NCI-H128 (cell line): ENCODE results near the gene ZNF3.

ENCODE experiments used
- DNase-seq: peaks from one replicate; lab custom pipeline; 2025; ENCODE audit not compliant: unreplicated experiment; lab: John Stamatoyannopoulos, UW

Gene ZNF3

DNA sequence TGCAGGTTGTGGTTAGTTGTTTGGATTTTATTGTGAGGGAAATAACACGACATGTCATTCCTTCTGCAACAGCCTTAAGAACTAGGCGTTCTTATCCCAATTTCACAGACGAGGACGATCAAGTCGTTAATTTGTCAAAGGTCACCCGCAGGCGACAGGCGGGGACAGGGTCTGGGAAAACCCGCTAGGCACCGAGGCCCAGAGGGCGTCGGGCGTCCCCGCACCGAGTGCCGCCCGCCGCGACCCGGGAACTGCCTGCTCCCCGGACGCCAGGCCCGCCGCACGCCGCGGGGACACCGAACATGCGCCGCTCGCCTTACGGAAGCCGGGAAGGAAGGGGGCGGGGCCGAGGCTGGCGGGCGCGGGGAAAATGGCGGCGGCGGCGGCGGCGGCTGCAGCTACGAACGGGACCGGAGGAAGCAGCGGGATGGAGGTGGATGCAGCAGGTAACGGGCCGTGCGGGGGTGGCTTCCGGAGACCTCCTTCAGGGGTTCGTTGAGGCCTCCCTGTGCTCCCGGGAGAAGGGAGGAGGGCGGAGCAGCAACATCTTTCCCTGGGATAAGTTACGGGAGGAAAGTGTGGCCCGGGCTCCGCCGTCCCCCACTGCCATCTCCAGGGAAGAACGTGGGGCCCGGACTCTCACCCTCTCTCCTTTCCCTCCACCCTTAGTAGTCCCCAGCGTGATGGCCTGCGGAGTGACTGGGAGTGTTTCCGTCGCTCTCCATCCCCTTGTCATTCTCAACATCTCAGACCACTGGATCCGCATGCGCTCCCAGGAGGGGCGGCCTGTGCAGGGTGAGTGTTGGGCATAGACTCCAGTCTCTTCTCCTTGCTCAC, 7.3 kb upstream of the ZNF3 start, which contains the start of gene COPS6:
TSS of gene COPS6 (plus strand) at position 349 of the 837 bp plus-strand sequence. CDS start at position 371, 22 bp downstream.
- DNase-seq: peak; percentile 51

DNA sequence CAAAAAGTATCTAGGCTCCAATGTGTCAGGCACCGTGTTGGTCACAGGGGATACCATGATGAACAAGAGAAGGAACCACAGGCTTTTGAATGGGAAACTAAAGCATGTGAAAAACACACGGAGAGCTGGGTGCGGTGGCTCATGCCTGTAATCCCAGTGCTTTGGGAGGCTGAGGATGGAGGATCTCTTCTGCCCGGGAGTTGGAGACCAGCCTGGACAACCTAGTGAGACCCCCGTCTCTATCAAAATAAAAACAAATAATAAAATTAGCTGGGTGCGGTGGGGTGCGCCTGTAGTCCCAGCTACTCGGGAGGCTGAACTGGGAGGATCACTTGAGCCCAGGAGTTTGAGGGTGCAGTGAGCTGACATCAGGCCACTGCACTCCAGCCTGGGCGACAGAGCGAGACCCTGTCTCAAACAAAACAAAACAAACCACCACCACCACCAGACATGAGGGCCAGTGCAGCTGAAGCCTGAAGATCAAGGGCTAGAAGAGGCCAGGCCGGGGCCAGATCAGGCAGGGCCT, 6.6 kb upstream of the ZNF3 start:
- DNase-seq: no peak

DNA sequence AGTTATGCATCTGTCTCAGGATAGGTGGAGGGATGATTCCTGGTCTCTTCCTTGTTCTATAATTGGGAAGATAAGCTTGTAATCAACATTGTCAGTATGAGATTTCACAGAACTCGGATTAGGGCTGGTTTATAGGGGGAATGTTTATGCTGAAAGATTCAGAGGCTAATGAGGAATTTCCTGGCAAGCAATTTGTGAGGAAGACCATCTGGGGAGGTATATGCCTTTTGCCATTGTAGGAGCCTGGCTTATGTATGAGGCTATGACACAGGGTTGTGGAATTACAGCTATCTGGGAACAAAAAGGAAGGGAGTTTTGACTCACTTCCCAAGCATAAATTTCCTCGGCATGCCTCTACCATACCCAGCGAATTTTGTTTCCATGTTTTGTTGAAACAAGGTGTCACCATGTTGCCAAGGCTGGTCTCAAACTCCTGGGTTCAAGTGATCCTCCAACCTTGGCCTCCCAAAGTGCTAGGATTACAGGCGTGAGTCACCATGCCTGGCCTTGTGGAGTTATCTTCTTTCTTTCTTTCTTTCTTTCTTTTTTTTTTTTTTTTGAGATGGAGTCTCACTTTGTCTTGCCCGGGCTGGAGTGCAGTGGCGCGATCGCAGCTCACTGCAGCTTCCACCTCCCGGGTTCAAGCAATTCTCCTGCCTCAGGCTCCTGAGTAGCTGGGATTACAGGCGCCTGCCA, 5.7 kb upstream of the ZNF3 start:
- DNase-seq: no peak

DNA sequence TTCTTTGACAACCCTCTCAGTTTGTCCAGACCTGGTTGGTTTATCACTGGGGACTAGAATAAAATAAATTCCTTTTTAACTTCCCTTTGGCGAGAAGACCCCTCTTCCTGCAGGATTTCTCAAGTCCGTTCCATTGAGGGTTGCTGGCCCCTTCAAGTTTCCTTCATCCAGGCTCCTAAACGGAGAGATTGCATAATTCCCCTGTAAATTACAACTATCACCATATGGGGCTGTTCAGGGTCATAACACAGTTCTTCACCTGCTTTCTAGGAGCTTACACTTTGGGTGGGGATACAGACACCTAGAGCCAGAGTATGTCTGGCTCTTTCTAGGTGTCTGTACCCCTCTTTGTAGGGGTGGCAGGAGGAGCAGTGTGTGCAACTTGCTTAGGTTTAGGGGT, 4.0 kb upstream of the ZNF3 start:
- DNase-seq: no peak

DNA sequence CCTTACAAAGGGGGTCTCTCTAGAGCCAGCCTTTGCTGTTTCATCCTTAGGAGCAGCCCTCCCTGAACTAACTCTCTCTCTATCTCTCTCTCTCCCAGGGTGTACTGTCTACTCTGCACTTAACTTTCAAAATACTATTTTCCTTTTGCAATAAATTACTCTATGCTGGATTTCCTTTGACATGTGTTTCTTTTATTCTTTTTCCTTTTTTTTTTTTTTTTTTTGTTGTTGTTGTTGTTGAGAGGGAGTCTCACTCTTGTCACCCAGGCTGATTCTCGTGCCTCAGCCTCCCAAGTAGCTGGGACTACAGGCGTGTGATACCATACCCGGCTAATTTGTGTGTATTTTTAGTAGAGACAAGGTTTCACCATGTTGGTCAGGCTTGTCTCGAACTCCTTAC, 1.5 kb upstream of the ZNF3 start:
- DNase-seq: no peak

DNA sequence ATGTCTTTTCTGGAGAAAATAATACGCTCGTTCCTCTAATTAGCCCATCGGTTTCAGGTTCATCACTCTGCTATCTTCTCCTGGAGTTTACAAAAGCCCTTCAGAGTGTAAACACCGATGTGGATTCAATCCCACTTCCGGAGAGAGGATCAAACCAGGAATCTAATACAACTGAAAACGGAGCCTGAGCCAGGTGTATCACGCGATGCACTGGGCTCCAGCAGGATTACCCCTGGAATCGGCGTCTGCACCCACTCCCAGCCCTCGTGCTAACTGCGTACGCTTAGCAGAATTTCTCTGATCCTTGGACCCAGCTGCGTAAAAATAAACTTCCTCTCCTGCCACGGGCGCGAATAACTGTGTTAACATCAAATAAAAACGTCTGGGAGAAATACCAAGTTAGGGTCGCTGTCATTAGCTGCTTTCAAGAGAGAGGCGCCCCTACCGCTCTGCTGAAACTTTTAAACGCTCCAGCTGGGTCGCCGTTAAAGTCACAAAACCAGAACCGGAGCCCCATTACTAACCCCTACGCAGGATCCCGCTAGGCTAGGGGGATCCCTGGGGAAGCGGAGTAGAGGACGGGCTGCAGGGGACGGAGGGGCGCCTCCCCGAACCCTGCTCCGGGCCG, 502 bp downstream of the ZNF3 start:
- no peak for DNase-seq

DNA sequence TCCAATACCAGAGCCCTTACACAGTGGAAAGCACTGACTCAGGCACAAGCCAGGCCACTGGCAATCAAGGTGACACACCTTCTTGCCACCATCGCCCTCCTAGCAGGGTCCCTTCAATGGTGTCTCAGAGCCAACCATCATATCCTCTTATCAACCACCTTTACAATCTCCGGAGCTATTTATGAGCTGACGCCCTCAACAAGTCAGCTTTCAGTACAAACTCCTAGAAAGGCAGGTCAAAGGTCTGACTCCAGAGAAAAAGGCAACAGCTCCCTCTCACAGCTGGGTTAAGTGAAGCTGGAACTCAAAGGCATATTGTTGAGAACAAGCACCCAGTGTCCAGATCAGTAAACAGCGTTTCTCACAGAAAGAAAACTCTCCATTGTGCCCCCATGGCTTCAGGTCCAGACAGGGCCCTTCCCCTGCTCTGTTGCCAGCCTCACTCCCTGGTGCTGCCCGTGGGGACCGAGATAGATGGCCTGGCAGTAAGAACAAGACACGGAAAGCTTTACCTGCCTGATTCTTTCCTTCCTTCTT, 2.4 kb downstream of the ZNF3 start:
- no peak for DNase-seq

DNA sequence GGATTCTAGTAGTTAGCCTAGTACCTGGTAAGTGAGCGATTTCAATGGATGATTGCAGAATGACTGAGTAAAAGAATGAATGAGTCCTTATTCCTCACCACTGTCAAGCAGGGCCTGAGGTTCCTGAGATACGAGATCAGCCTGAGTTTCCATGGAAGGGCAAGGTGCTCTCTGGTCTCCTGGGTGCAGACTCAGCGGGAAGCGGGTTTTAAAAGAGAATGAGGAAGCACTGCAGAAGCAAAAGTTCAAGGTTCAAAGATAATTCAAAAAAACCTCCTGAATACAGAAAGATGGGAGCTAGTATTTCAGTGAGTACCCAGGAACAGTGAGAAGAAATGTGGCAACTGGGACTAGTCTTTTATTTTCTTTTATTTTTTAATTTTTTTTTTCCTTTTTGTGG, 4.3 kb downstream of the ZNF3 start:
- DNase-seq: no peak

DNA sequence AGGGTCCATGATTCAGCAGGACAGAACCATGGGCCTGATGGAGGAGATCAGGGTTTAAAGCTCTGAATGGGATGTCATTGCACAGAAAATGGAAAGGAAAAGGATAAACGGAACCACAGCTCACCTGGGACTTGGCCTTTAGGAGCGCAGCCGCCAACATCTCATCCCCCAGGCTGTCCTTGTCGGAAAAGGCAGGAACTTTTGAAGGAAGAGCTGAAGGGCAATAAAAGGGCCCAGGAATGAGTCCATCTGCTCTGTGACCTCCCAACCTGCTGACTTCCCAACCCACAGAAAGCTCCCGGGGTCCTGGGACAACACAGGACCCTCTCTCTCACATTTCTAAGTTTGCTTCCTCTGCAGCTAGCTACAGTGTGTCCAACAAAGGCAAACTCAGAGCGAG, 6.1 kb downstream of the ZNF3 start:
- DNase-seq: no peak

DNA sequence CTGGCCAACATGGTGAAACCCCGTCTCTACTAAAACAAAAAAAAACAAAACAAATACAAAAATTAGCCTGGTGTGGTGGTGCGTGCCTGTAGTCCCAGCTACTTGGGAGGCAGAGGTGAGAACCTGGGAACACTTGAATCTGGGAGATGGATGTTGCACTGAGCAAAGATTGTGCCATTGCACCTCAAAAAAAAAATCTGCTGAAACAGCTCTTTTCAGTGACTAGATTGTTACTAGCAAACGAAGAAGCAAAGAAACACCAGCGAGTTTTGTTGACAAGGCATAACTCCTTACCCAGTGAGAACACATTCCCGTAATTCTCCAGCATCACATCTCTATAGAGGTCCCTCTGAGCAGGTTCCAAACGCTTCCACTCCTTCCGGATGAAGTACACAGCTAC, 6.7 kb downstream of the ZNF3 start:
- DNase-seq: no peak

DNA sequence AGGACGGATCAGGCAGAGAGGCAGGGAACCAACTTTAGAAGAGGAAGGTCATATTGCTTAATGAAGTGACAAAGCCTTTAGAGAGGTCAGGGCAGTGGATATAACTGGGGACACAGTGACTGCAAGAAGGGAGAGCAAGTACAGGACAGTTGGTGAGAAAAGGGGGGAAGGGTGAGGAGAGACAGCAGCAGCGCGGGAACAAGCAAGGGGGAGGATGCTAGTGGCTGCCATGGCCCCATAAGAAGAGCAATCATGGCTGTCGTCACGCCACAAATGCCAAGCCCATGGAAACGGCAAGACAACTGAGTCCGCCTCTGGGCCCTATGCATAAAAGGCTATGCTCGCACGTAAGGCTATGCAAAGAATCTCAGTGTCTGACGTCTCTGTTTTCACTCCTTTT, 9.1 kb downstream of the ZNF3 start:
- no peak for DNase-seq

DNA sequence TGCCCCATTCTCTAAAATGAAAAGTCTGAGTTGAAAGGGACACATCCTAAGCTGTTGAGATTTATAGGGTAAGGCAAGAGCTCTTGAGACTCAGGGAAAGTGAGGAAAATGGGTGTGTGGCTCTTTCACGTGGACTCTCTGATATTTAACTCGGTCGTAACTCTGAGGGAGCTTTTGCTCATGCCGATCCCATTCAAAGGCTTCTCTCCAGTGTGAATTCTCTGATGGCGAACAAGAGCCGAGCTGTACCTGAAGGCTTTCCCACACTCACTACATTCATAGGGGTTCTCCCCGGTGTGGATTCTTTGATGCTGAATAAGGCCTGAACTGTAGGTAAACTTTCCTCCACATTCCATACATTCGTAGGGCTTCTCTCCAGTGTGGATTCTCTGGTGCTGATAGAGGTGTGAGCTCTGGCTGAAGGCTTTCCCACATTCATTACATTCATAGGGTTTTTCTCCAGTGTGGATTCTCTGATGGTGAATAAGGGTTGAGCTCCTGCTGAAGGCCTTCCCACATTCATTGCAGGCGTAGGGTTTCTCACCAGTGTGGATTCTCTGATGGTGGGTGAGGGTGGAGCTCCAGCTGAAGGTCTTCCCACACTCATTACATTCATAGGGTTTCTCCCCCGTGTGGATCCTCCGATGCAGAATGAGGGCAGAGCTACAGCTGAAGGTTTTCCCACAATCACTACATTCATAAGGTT, 10.4 kb downstream of the ZNF3 start:
- DNase-seq: no peak

DNA sequence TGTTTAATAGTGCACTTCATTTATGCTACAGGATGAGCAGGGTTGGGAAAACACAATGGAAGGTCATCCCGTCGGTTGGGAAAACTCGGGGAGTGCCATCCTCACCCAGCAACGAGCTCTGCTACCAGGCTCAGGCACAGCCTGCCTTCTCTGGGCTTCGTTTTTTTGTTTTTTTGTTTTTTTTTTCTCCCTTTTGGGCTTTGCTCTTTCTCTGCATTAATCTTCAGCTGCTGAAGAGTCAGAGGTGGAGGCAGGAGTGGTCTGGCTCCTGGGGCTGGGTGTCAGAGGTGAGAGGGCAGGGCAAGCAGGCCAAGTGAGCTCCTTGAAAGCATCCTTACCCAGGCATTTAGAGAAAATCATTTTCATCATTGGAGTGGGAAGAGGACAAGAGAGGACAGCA, 11.5 kb downstream of the ZNF3 start:
- DNase-seq: no peak

DNA sequence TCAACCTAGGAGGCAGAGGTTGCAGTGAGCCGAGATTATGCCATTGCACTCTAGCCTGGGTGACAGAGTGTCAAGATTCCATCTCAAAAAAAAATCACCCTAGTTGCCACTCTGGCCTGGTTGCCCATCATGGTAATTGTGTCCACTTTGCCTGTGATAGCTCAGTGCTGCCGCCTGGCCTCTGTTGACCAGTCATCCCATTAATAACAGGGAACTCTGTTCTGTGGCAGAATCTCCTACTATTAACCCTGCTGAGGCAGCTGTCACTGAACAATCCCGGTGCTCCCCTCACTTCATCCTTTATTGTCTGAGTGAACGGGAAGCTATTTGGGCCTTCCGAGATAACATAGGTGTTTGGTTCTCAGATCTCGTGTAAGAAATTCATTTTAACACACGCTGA, 14.6 kb downstream of the ZNF3 start:
- DNase-seq: no peak

DNA sequence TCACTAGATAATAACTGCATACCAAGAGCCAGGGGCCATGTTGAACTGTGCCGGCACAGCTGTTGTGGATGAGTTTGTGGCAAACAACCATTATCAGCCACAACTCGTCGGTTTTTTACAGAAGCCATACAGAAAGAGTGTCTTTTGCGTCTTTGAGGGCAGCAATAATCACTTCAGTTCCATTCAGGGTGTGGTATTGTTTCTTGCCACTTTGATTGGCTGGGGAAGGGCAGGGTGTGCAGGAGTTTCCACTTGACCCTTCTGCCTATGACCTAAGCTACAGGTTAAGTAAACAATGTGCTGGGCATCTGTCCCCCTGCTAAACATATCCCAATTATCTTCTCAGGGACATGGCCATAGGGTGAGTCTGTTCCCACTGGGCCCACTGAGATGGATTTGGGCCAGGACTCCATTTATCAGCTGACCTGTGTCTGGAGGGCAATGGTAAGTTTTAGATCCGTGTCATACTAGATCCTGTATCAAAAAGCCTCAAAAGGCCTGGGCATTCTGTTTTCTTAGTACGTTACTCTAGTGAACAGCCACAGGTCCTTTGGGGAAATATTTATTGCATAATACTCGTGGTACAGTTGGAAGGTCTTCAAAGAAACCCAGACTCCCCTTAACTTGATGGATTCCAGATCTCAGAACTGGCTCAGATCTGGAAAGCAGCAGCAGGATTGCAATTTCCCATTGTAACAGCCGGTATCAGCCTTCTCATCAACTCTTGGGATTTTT, 15.9 kb downstream of the ZNF3 start:
- DNase-seq: no peak

DNA sequence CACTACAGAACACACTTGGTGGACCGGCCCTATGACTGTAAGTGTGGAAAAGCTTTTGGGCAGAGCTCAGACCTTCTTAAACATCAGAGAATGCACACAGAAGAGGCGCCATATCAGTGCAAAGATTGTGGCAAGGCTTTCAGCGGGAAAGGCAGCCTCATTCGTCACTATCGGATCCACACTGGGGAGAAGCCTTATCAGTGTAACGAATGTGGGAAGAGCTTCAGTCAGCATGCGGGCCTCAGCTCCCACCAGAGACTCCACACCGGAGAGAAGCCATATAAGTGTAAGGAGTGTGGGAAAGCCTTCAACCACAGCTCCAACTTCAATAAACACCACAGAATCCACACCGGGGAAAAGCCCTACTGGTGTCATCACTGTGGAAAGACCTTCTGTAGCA, 17.4 kb downstream of the ZNF3 start:
- DNase-seq: no peak

DNA sequence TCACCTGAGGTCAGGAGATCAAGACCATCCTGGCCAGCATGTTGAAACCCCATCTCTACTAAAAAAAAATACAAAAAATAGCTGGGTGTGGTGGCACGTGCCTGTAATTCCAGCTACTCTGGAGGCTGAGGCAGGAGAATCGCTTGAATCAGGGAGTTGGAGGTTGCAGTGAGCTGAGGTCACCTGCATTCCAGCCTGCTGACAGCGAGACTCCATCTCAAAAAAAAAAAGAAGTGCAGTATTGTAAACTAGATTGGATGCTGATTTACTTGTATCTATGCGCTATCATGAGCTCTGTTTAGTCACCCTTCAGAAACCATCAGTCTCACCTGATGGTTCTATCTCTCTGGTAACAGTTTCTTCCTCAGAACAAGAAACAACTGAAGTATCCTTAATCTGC, 18.1 kb downstream of the ZNF3 start:
- DNase-seq: no peak

DNA sequence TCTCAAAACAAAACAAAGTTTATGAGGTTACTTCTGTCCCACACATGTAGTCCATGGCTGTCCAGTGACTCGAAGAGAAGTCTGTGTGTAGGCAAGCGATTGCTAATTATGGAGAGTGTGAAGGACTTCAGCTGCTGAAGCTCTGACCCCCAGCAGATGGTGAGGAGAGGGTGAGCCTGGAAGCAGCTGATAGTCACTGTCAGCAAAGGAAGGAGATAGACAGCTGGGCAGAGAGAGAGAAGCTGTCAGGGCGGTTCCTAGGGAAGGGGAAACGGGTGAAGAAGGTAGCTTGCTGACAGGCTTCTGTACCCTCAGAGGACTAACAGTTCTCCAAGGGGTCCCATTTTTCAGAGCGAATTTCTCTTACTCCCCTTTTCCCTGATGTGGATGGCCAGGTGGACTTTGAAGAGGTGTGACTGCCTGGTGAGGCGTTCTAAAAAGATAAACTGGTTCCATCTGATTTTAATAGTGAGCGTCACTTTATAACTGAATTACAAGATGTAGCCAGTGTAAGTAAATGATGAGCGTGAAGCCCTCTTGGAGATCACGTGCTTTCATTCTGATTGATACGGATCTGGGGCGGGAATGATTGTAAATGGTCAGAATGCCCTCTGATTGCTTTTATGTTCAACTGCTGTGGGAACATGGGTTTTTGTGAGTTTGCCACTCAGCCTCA, 19.9 kb downstream of the ZNF3 start:
- DNase-seq: no peak

DNA sequence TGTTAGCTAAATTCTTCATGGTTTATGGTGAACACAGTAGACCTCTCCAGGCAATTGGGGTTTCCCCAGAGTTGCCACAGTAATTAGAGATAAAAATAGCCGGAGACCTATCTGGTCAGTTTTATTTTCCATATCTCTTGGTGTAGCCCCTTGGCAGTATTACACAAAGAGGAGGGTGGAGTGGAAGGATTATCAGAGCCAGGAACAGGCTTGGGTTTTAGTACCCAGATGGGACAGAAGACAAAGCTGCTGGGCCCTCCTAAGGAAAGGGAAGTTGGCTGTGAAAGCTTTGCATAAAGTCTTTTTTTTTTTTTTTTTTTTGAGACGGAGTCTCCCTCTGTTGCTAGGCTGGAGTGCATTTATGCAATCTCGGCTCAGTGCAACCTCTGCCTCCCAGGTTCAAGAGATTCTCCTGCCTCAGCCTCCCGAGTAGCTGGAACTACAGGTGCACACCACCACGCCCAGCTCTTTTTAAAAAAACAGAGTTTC, 22.2 kb downstream of the ZNF3 start:
- no peak for DNase-seq

DNA sequence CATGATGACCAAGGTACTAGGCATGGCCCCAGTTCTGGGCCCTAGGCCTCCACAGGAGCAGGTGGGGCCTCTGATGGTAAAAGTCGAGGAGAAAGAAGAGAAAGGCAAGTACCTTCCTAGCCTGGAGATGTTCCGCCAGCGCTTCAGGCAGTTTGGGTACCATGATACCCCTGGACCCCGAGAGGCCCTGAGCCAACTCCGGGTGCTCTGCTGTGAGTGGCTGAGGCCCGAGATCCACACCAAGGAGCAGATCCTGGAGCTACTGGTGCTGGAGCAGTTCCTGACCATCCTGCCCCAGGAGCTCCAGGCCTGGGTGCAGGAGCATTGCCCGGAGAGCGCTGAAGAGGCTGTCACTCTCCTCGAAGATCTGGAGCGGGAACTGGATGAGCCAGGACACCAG, 24.5 kb downstream of the ZNF3 start:
- DNase-seq: no peak
